HepG2 (cell line): ENCODE measurements around the gene DLX6. TPM values are rescaled to one million over a fixed set of nuclear protein-coding genes. Genes with fewer than 3 reads are reported as not detected.

Source experiments
- CREM ChIP-seq, 2 experiments: sonication (generic) in 1 of 2; formaldehyde crosslinking in 1 of 2; IDR thresholded peaks; 2 replicates each; pipeline versions ENCODE4 v1.4.0 to v1.6.1; 2016 to 2020; ENCODE audit warnings: antibody characterized with exemption in 1 of 2, mild to moderate bottlenecking in 1 of 2, missing genetic modification reagents in 1 of 2
- IKZF5 ChIP-seq: IDR thresholded peaks from 2 replicates; pipeline ENCODE4 v1.6.1; 2018; ENCODE audit warnings: missing genetic modification reagents, mild to moderate bottlenecking, missing compliant biosample characterization
- KAT7 ChIP-seq: IDR thresholded peaks from 2 replicates; pipeline ENCODE4 v1.6.1; 2018; ENCODE audit warnings: borderline replicate concordance, missing compliant biosample characterization
- KDM1A ChIP-seq: IDR thresholded peaks from 2 replicates; pipeline ENCODE4 v1.6.1; 2016; ENCODE audit warnings: missing compliant biosample characterization
- NPAS2 ChIP-seq: sonication (generic); formaldehyde crosslinking; IDR thresholded peaks from 2 replicates; pipeline ENCODE4 v1.8.0; 2022; ENCODE audit warnings: mild to moderate bottlenecking, missing genetic modification reagents, borderline replicate concordance
- PRPF4 ChIP-seq: fragments of 200-400 bp; formaldehyde crosslinking; IDR thresholded peaks from 2 replicates; pipeline ENCODE4 v1.6.1; 2016; ENCODE audit warnings: low read length, low read depth; ENCODE audit not compliant: poor library complexity, severe bottlenecking
- SIN3A ChIP-seq: IDR thresholded peaks from 2 replicates; pipeline ENCODE4 v1.6.1; 2011; ENCODE audit warnings: low read depth, mild to moderate bottlenecking, control low read depth, low read length, borderline replicate concordance
- SOX6 ChIP-seq, 2 experiments: fragments of 450-650 bp in 1 of 2; sonication (generic) in 1 of 2; formaldehyde crosslinking in 1 of 2; IDR thresholded peaks; 2 replicates each; pipeline versions ENCODE4 v1.4.0 to v1.6.1; 2017 to 2020; ENCODE audit warnings: antibody characterized with exemption in 1 of 2, mild to moderate bottlenecking in 1 of 2, missing genetic modification reagents in 1 of 2
- SP1 ChIP-seq, 2 experiments: fragments of 450-650 bp in 1 of 2; sonication (generic) in 1 of 2; formaldehyde crosslinking in 1 of 2; IDR thresholded peaks; 2 replicates each; pipeline versions ENCODE4 v1.4.0 to v1.6.1; 2016 to 2020; ENCODE audit warnings: missing genetic modification reagents in 1 of 2
- SP5 ChIP-seq: IDR thresholded peaks from 2 replicates; pipeline ENCODE4 v1.6.1; 2016; ENCODE audit warnings: low read depth, borderline replicate concordance
- XRCC5 ChIP-seq: fragments of 200-400 bp; formaldehyde crosslinking; optimal IDR thresholded peaks from 2 replicates; pipeline ENCODE3; 2017; ENCODE audit warnings: mild to moderate bottlenecking, low read length
- ZNF274 ChIP-seq: sonication (generic); formaldehyde crosslinking; IDR thresholded peaks from 2 replicates; pipeline ENCODE4 v1.5.1; 2020; ENCODE audit warnings: mild to moderate bottlenecking, missing genetic modification reagents
- ZNF558 ChIP-seq: sonication (generic); formaldehyde crosslinking; IDR thresholded peaks from 2 replicates; pipeline ENCODE4 v1.9.0; 2022; ENCODE audit warnings: mild to moderate bottlenecking, missing genetic modification reagents, borderline replicate concordance
- ZNF616 ChIP-seq: sonication (generic); formaldehyde crosslinking; IDR thresholded peaks from 2 replicates; pipeline ENCODE4 v1.5.0; 2020; ENCODE audit warnings: low read depth, mild to moderate bottlenecking, missing genetic modification reagents
- polyA plus RNA-seq, 8 experiments: library from polyadenylated mRNA; depleted of rRNA in 3 of 8; stranded (reverse) in 7 of 8; unstranded in 1 of 8; fragments of >200 nt; fragmentation: Illumina TruSeq in 4 of 8; extraction: Trizol in 4 of 8; gene quantifications; 2 replicates each; pipeline versions ENCODE4 v1.2.1 to v1.2.3, GENCODE V29; 2011 to 2016; ENCODE audit warnings: low read depth in 4 of 8, missing spikeins in 1 of 8, mixed read lengths in 1 of 8; ENCODE audit not compliant: insufficient read depth in 1 of 8
- total RNA-seq, 5 experiments: library from RNA; depleted of rRNA; stranded (reverse); fragments of >200 nt; fragmentation: Illumina TruSeq; extraction: Trizol; gene quantifications; 2 replicates each; pipeline ENCODE4 v1.2.3, GENCODE V29; 2016; ENCODE audit warnings: low read depth in 1 of 5
- TF ChIP-seq, protein P1 (sequence below): sonication (generic); formaldehyde crosslinking; IDR thresholded peaks from 2 replicates; pipeline ENCODE4 v1.4.0; 2020; ENCODE audit warnings: low read depth, missing genetic modification reagents
- TF ChIP-seq, protein P2 (sequence below): sonication (generic); formaldehyde crosslinking; IDR thresholded peaks from 2 replicates; pipeline ENCODE4 v1.5.1; 2020; ENCODE audit warnings: mild to moderate bottlenecking, missing genetic modification reagents, borderline replicate concordance

DLX6 gene
- total and polyA plus RNA-seq, 2 of the 13 experiments (the other 11 are each of a cell fraction or from before 2014, with no cell fraction given) = 3.5 to 5.5 TPM

DNA sequence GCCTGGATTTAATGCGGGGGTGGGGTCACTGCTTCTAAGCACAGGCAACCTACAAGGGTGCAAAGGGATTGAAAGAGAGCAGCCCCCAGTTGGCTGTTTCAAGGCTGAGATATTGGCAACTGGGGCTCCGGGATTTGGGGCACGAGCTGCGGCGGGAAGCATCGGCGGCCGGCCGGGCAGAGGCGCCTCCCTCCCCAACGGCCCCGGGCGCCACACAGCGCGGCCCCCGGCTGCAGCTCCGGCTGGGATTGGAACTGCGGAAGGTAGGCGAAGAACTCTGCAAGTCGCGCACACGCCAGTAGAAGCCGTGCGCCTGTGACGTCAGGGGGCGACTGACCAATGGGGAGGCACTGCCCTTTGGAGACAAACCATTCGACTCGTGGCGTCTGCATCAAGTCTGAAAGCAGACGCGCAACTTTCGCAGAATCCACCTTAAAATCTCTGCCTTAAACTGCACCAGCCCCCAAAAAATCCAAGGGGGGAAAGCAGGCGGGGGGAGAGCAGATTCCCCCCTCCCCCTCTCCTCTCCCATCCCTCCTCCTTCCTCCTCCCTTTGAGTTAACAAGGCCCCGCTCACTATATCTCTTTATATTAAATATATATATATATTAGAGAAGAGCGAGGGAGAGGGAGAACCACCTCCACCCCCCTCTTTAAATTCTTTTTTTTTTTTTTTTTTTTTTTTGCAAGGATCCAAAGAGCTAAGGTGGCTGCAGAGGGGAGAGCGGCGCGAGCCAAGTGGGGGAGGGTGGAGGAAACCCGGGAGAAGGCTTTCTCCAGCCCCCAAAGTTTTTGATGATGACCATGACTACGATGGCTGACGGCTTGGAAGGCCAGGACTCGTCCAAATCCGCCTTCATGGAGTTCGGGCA lies at the start of gene DLX6 (continued):
- TF ChIP-seq SOX6 (IDR thresholded peaks at IDR 0.05) (no peak), SOX6 (CRISPR knock-in tag; IDR thresholded peaks at IDR 0.05) (peak; percentile 20; the same call in 1 of the 2 replicates), ZNF274 (peak; percentile 14; the same call in 1 of the 2 replicates), SP1 (IDR thresholded peaks at IDR 0.05) (no peak), SP1 (CRISPR knock-in tag; IDR thresholded peaks at IDR 0.05) (no peak), KDM1A (CRISPR knock-in tag) (no peak), SIN3A (0 out of 2 replicates have a peak, but pooled peaks have one; percentile 22), NPAS2 (CRISPR knock-in tag) (no peak), IKZF5 (peak; percentile 65), CREM (IDR thresholded peaks at IDR 0.05) (peak; percentile 77), CREM (CRISPR knock-in tag; IDR thresholded peaks at IDR 0.05) (no peak), ZNF616 (CRISPR knock-in tag) (peak; percentile 54; the same call in 1 of the 2 replicates), XRCC5 (peak; percentile 29), ZNF558 (CRISPR knock-in tag) (no peak), PRPF4 (no peak), SP5 (no peak; the same call in 1 of the 2 replicates), KAT7 (no peak)
- TF ChIP-seq, protein P1, sequence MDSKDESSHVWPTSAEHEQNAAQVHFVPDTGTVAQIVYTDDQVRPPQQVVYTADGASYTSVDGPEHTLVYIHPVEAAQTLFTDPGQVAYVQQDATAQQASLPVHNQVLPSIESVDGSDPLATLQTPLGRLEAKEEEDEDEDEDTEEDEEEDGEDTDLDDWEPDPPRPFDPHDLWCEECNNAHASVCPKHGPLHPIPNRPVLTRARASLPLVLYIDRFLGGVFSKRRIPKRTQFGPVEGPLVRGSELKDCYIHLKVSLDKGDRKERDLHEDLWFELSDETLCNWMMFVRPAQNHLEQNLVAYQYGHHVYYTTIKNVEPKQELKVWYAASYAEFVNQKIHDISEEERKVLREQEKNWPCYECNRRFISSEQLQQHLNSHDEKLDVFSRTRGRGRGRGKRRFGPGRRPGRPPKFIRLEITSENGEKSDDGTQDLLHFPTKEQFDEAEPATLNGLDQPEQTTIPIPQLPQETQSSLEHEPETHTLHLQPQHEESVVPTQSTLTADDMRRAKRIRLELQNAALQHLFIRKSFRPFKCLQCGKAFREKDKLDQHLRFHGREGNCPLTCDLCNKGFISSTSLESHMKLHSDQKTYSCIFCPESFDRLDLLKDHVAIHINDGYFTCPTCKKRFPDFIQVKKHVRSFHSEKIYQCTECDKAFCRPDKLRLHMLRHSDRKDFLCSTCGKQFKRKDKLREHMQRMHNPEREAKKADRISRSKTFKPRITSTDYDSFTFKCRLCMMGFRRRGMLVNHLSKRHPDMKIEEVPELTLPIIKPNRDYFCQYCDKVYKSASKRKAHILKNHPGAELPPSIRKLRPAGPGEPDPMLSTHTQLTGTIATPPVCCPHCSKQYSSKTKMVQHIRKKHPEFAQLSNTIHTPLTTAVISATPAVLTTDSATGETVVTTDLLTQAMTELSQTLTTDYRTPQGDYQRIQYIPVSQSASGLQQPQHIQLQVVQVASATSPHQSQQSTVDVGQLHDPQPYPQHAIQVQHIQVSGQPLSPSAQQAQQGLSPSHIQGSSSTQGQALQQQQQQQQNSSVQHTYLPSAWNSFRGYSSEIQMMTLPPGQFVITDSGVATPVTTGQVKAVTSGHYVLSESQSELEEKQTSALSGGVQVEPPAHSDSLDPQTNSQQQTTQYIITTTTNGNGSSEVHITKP (CRISPR knock-in tag) = peak; percentile 82
- TF ChIP-seq, protein P2, sequence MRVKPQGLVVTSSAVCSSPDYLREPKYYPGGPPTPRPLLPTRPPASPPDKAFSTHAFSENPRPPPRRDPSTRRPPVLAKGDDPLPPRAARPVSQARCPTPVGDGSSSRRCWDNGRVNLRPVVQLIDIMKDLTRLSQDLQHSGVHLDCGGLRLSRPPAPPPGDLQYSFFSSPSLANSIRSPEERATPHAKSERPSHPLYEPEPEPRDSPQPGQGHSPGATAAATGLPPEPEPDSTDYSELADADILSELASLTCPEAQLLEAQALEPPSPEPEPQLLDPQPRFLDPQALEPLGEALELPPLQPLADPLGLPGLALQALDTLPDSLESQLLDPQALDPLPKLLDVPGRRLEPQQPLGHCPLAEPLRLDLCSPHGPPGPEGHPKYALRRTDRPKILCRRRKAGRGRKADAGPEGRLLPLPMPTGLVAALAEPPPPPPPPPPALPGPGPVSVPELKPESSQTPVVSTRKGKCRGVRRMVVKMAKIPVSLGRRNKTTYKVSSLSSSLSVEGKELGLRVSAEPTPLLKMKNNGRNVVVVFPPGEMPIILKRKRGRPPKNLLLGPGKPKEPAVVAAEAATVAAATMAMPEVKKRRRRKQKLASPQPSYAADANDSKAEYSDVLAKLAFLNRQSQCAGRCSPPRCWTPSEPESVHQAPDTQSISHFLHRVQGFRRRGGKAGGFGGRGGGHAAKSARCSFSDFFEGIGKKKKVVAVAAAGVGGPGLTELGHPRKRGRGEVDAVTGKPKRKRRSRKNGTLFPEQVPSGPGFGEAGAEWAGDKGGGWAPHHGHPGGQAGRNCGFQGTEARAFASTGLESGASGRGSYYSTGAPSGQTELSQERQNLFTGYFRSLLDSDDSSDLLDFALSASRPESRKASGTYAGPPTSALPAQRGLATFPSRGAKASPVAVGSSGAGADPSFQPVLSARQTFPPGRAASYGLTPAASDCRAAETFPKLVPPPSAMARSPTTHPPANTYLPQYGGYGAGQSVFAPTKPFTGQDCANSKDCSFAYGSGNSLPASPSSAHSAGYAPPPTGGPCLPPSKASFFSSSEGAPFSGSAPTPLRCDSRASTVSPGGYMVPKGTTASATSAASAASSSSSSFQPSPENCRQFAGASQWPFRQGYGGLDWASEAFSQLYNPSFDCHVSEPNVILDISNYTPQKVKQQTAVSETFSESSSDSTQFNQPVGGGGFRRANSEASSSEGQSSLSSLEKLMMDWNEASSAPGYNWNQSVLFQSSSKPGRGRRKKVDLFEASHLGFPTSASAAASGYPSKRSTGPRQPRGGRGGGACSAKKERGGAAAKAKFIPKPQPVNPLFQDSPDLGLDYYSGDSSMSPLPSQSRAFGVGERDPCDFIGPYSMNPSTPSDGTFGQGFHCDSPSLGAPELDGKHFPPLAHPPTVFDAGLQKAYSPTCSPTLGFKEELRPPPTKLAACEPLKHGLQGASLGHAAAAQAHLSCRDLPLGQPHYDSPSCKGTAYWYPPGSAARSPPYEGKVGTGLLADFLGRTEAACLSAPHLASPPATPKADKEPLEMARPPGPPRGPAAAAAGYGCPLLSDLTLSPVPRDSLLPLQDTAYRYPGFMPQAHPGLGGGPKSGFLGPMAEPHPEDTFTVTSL (CRISPR knock-in tag) = 0 out of 2 replicates have a peak, but pooled peaks have one; percentile 16
